Uterus (tissue), 2 donors: ENCODE measurements around the gene SLC8A2.

ENCODE experiments used
- CTCF ChIP-seq, 4 experiments: fragments of 200-600 bp in 2 of 4; fragments of 450-650 bp in 2 of 4; sonication (generic) in 2 of 4; IDR thresholded peaks; one replicate each; pipeline ENCODE4 v1.5.1; 2016 to 2019; ENCODE audit warnings: antibody characterized with exemption in 4 of 4, mild to moderate bottlenecking in 2 of 4, moderate library complexity in 1 of 4
- POLR2A ChIP-seq, 2 donors: fragments of 450-650 bp; IDR thresholded peaks; one replicate each; pipeline ENCODE4 v1.6.1; 2016; ENCODE audit warnings: antibody characterized with exemption in 2 of 2, mild to moderate bottlenecking in 1 of 2, moderate library complexity in 1 of 2

- TF ChIP-seq CTCF (IDR thresholded peaks at IDR 0.05) (no peak), POLR2A (IDR thresholded peaks at IDR 0.05) (no peak)
Observed at GRCh38 chr19:47492571-47493377, 21.1 kb upstream of the SLC8A2 start.
